Cortex of kidney (tissue), 1 donor: Measurements from ENCODE around the gene IL6R.
"Not testable (repeated sequence)": the region's sequence is repeated elsewhere in the genome, so short reads cannot be mapped to it uniquely, and the experiment has no call there.

ENCODE experiments used
- DNase-seq: peaks from one replicate; lab custom pipeline; 2025; lab: John Stamatoyannopoulos, UW

IL6R gene

GRCh38 chr1:154483941-154484803 is 79.0 kb downstream of the IL6R start:
- DNase-seq = no peak

- no peak for DNase-seq
Measured at GRCh38 chr1:154485106-154485505, 80.0 kb downstream of the IL6R start.

- no peak for DNase-seq
Measured at GRCh38 chr1:154485910-154486496, 80.9 kb downstream of the IL6R start.

- not testable (repeated sequence) for DNase-seq
Measured at GRCh38 chr1:154486756-154487155, 81.6 kb downstream of the IL6R start.

- no peak for DNase-seq
Measured at GRCh38 chr1:154488922-154489321, 83.8 kb downstream of the IL6R start.

- DNase-seq = no peak
Measured at GRCh38 chr1:154489695-154490274, 84.6 kb downstream of the IL6R start.

GRCh38 chr1:154490317-154490716 is 85.2 kb downstream of the IL6R start:
- DNase-seq = no peak

GRCh38 chr1:154492115-154492514 is 87.0 kb downstream of the IL6R start:
- DNase-seq = no peak

GRCh38 chr1:154493276-154493675 is 88.1 kb downstream of the IL6R start:
- no peak for DNase-seq

GRCh38 chr1:154495496-154496273 is 90.5 kb downstream of the IL6R start:
- no peak for DNase-seq

GRCh38 chr1:154496383-154496782 is 91.2 kb downstream of the IL6R start:
- no peak for DNase-seq

- no peak for DNase-seq
Measured at GRCh38 chr1:154497026-154497806, 92.1 kb downstream of the IL6R start.

GRCh38 chr1:154499446-154499845 is 94.3 kb downstream of the IL6R start:
- no peak for DNase-seq

- no peak for DNase-seq
Measured at GRCh38 chr1:154500533-154500932, 95.4 kb downstream of the IL6R start.

GRCh38 chr1:154501423-154502065 is 96.4 kb downstream of the IL6R start:
- DNase-seq = no peak

- no peak for DNase-seq
Measured at GRCh38 chr1:154502066-154502743, 97.1 kb downstream of the IL6R start, which contains the start of the genes SHE and TDRD10. Gene SHE (minus strand): TSS chr1:154502412. CDS start chr1:154502026, 386 bp downstream. Gene TDRD10 (plus strand): TSS chr1:154502219. CDS start chr1:154506904, 4,685 bp downstream.

- DNase-seq = no peak
Measured at GRCh38 chr1:154502744-154503115, 97.6 kb downstream of the IL6R start.

GRCh38 chr1:154503898-154504297 is 98.8 kb downstream of the IL6R start:
- DNase-seq = no peak

GRCh38 chr1:154512760-154513159 is 107.6 kb downstream of the IL6R start:
- no peak for DNase-seq

GRCh38 chr1:154514066-154514553 is 109.0 kb downstream of the IL6R start:
- no peak for DNase-seq
